GM18907 (cell line): Measurements from ENCODE around the gene SPAG4.
A peak's percentile ranks its signal among the peaks of the same experiment; 100 is the strongest.

Source experiments
- ATAC-seq: cut with Tn5 transposase; IDR thresholded peaks from one replicate; pipeline ENCODE4 v1.9.1; 2021; ENCODE audit warnings: mild to moderate bottlenecking, moderate library complexity; ENCODE audit not compliant: unreplicated experiment

The SPAG4 gene

DNA sequence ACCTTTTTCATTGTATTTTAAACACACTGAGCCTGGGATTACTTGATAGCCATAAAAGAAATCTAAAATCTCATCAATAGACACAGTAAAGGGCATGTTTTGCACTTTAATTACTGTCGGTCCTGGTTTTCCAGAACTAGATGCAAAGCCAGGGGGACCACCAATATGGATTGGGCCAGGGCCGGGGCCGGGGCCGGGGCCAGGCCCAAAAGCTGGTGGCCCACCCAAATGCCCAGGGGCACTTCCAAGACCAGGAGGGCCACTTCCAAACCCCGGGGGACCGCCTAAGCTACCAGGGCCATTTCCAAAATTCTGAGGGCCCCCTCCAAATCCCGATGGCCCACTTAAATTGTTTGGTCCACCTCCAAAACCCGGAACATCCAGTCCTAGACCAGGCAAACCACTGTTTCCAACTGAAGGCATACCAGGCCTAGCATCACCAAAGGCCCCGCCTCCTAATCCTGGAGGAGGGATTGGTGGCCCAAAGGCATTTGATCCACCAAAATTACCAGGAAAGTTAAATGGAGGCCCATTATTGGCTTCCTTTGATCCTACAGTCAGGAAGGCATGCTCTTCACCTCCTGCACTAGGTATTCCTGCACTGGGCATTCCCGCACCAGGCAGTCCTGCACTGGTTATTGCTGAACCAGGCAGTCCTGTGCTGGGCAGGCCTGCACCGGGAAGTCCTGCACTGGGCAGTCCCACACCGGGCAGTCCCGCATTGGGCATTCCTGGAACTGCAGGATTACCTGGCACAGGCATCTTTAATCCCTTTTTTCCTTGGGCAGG lies 37.2 kb downstream of the SPAG4 start:
- ATAC-seq: no peak

DNA sequence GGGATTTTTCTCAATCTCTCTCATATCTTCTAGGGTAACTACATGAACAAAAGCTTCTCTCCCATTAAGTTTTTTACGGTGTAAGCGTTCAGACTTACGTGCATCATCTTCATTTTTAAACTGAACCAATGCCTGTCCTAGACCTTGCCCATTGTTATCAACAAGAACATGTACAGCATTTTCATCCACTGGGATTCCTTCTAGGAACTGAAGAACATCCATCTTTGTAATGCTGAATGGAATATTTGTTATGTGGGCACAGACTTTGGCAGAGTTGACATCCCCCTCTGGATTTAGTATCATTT lies 37.8 kb downstream of the SPAG4 start:
- ATAC-seq: no peak

DNA sequence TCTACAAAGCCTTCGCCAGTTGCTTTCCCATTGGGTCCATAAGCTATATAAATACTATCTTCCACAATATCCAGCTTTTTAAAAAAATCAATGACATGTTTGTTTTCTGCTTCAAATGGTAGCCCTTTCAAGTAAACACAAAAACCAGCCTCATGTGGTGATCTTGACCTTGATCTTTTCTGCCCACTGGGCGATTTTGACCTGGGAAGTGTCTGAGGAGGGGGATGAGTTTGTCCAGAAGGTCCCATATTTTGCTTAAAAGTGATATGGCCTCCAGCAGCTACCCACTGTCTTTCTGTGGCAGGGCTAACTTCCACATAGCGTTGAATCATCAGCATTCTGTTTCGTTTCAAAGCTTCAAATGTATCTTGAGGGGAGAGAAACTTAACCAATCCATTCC lies 38.3 kb downstream of the SPAG4 start:
- ATAC-seq: no peak

DNA sequence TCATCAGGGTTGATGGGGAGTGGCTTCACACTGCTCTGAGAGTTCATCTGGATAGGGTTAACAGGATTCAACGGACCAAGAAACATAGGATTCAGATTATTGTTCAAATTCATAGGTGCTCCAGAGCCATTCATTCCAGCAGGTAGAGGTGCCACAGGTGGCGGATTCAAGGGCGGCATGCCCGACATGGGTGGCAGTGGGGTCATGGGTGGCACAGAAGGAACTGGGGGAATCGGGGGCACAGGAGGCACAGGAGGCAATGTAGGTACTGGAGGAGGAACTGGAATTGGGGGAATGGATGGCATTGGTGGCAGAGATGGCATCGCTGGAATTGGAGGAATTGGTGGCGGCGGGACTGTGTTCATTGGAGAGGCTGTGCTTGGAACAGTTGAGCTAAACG lies 38.8 kb downstream of the SPAG4 start:
- ATAC-seq: no peak

DNA sequence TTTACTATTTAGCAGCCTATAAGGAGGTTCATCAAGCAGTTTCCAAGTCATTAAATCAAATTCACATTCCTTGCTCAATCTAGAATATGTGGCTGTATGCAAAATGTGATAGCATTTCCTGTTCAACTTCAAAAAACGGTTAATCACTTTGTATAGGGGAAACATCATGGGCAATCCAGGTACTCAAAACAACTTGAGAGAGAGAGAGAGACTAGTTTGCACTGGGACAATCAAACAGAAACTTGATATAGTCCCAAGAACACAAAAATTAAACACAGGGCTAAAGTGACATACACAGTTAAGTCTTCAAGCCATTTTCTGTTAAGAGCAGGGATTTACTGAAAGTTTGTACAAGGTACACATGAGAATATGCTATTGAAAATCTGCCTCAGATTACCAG lies 41.6 kb downstream of the SPAG4 start:
- ATAC-seq: no peak

DNA sequence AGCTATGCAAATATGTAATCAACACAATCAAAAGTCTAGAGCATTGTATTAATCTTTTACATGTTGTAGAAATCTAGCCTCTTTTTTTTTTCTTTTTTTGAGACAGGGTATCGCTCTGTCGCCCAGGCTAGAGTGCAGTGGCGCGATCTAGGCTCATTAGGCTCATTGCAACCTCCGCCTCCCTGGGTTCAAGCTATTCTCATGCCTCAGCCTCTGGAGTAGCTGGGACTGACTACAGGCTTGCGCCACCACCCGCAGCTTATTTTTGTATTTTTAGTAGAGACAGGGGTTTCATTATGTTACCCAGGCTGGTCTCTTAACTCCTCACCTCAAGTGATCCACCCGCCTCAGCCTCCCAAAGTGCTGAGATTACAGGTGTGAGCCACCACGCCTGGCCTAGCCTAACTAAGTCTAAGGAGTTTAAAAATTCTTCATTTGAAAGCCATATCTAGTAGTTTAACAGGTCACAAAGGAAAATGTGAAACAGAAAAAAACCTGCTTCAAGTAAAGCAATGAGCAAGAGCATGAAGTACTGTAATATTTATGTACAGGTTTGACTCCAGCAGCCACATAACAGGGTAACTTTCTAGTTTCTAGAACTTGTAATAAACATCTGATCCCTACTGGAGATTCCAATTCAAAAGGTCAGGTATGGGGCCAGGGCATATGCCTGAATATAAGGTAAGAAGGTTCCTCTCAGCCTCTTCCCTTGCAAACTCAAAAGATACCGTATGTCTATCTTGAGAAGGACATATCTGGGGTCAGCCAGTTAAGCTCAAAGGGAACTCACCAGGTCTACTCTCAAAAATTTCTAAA lies 44.7 kb downstream of the SPAG4 start:
- no peak for ATAC-seq

DNA sequence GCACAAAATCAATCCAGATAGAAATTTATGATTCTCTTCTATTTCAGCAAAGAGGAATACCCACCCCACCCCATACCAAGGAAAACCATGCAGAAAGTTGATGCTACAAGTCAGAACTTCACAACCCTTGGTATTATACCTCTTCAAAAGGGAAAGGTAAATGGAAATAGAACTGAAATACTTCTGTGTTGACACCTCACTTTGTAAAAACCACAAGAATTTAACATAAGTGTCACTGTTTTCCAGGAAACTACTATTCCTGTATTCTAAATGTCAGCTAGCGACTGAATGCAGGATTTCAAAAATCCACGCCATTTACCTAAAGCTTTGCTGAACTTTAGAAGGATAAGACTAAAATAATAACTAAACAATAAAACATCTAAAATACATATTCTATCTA lies 45.4 kb downstream of the SPAG4 start:
- ATAC-seq: no peak

DNA sequence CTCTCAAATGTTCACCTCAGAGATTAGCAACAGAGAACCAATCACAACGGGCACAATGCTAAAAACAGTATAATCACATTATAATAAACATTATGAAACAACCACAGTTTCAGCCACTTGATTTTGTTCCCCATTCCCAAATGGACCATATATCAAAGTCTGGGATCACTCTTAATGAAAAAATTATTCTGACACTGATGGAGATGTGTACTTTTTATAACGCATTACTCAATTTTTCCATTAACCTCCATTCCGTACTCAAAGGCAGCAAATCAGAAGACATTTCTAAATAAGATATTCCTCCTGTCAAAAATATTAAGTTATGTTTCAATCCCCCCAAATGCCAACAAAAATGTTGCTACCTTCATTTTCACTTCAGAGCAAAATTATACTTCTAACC lies 46.3 kb downstream of the SPAG4 start:
- ATAC-seq: no peak

DNA sequence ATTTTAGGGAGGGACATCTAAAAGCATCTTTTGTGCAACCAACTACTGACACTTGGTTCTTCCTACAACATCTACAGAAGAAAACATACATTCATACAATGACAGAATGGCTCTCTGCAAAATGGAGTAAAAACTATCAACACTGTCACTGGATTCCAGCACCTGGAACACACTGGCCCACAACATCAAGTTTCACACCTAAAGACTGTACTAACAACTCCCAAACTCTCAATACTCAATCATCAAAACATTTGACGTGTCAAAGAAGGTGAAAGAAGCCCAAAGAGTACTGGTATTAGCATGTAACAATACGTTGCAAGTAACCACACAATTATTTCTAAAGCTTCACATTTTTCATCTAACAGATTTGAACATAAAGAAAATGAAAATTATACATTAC lies 46.9 kb downstream of the SPAG4 start:
- ATAC-seq: no peak

DNA sequence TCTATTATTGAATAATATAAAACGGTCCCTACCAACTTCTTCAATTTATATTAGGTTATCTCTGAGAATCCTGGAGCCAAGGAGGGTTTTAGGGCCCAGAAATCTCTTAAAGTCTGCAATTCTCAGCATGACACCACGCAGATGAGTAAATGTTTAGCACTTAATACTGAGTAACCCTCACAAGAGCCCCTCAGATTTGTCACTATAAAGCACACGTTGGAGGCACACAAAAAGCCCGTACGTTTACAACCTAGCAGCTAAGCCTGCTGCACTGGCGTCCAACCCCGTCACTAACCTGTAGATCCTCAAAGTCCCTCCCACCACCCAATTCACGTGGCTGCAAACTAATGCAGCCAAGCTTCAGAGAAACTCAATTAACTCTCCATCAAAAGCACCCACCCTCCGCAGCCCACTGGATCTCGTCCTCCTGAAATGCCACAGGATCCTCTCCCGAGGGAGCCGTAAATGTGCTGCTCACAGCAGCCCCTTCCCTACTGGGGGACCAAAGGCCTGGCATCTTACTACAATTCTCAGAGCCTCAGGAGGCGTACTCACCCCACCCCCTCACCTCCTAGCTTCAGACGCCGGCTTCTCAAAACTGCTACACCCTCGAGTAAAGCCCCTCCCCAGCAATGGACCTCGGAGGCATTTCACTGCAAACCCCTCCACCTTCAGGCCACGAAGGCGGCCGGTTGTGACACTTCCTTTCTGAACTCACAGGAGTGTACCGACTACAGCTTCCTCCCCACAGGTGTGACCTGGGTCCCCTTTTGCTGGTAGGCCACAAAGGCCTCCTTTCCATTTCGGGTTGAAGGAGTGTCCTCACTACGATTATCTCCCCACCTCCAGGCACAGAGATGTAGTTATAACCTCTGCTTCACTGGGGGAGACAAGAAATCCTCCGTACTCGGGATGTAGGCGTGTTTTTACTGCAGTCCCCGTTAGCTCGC lies 48.2 kb downstream of the SPAG4 start:
- ATAC-seq: peak; percentile 35

DNA sequence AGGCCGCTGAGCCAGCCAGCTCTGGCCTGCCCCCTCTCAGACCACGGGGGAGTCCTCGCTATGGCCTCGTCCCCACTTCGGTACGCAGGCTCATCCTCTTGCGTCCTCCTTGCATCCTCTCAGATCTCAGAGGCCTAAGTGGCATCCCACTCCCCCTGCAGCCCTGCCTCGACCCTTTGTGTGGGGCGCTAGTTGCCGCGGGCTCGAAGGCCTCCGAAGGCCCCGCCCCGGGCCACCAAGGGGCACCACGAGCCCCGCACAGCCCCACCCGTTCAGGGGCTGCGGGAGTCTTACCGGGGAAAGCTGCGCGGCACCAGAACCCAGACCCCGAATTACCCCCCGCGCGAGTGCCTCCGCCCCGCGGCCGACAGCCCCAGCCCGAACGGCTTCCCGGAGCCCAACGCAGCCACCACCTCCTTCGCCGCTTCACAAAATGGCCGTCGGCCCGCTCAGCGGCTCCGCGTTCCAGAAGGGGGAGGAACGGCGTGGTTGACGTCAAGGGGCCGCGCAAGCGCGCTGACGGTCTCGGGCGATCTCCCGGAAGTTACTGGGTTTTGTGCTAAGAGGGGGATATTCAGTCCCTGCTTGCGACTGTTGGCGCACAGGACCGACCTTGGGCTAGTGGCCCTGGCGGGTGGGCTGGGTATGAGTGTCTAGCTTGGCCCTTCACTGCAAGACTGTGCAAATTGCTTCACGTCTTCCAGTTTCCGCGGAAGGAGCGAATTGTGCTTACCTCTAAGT lies 49.0 kb downstream of the SPAG4 start, which contains the start of the genes CPNE1 and RBM12:
TSS of gene CPNE1 (minus strand) at position 435 of the 741 bp plus-strand sequence. CDS start 31,977 bp downstream, outside the sequence.
TSS of gene RBM12 (minus strand) at position 435 of the 741 bp plus-strand sequence. CDS start 9,578 bp downstream, outside the sequence.
- ATAC-seq: peak; percentile 76

DNA sequence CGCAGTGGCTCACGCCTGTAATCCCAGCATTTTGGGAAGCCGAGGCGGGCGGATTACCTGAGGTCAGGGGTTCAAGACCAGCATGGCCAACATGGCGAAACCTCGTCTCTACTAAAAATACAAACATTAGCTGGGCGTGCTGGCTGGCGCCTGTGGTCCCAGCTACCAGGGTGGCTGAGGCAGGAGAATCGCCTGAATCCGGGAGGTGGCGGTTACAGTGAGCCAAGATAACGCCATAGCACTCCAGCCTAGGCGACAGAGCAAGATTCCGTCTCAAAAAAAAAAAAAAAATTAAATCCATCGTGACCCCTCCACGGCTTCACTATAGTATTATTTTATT lies 50.3 kb downstream of the SPAG4 start:
- no peak for ATAC-seq

DNA sequence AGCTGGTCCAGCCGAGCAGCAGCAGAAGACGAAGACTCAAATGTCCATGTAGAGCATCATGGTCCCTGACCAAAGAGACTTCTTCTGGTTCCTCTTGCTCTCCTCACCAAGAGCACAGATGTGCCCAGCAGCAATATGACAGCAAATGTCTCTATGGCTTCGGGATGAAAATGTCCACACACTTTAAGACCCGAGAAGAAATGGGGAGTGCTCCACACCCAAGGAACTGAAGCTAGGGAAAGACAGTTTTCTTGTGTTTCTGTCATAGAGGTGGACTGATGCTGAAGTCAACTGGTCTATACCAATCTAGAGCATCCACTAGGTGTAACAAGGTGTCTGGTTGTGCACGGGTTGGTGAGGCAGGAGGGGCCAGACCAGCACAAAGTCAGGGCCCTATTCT lies 53.6 kb downstream of the SPAG4 start:
- ATAC-seq: no peak

DNA sequence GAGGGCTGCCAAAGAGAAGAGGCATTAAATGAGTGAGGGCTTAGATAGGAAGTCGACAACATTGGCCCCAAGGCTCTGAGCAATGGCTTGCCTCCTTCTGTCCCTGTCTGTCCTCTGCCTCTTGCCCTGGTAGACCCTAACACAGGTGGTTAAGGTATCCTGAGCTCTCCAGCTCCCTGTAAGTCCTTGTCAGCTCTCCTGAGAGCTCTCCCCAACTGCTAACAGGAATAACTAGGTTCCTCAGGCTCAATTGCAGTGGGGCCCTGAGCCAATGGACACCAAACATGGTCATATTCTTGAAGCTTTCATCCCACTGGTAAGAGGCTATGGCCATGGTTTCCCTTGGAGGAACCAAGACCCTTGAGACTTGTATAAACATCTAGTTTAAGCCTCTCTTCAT lies 54.1 kb downstream of the SPAG4 start:
- ATAC-seq: no peak
